HG03442 (cell line): ENCODE data around the gene CLASRP.

Experiments used
- ATAC-seq: cut with Tn5 transposase; IDR thresholded peaks from one replicate; pipeline ENCODE4 v1.9.1; 2021; ENCODE audit warnings: mild to moderate bottlenecking, moderate library complexity; ENCODE audit not compliant: unreplicated experiment

Gene CLASRP

DNA sequence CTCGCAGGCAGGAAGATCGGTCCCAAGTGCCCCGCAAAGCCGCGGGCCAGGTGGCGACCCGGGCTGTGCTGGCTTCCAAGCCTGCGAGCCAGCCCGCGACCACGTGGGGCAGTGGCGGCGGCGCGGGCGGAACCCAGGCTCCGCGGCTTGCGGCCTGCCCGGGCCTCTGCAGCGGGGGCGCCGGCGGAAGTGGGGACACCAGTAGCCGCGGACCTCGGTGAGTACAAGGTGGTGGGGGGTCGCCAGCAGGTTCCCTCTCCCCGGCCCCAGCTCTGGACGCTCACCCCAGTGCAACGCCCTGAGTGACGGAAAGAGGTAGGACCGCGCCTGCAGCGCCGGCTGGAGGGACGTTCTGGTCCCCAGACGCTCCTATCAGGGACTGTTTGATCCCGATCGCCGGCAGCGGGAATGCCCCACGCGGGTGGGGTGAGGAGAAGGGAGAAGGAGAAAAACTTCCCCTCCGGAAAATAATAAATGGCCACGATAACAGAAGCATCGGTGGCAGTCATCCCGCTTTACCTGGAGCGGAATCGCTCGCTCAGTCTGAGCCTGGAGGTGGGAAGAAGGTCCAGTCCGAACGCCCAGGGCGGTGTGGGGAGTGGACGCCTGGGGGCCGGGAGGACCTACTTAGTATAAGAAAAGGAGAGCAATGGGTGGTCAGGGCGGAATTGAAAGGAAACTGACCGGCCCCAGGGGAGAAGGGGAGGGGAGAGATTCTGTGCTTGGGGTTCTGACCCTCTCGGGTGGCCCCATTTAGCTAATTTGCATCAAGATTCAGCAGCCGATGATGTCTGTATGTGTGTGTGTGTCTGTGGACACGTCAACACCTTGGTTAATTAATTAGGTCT lies 40.4 kb downstream of the CLASRP start, which contains the start of gene GEMIN7:
Gene GEMIN7 (plus strand): TSS at position 198 of the 848 bp plus-strand sequence. CDS start 10,855 bp downstream, outside the sequence.
- ATAC-seq: no peak

- no peak for ATAC-seq
Observed at GRCh38 chr19:45079911-45080370, 41.1 kb downstream of the CLASRP start.

DNA sequence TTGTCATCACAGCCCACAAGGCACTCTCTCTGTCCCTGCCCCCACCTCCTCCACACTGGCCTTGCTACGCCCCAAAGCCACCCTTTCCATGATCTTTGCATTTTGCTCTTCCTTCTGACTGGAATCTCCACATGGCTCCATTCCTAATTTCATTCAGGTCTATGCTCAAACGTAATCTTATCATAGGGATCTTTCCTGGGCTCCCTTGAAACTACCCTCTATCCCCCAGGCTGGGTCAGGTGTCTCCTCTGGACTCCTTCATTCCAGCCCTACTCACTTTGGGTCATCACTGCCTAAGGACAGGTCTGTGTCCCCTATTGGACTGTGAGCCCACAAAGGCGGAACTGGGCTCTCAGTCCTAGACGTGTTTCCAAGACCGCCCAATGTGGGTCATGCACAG lies 43.3 kb downstream of the CLASRP start:
- ATAC-seq: no peak

DNA sequence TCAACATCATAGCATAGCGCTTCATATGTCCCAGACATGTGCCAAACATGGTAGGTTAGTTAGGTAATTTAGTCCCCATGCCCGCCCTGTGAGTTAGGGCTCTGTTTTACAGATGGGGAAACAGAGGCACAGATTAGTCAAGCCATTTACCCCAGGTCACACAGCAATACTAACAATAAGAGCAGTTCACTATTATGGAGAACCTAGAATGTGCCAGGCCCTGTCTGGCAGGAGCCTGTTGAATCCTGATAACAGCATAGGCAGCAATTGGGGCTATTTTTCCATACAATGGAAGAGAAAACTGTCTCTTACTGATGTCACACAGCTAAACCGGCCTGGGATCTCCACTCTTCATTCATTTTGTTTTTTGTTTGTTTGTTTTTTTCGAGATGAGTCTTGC lies 47.6 kb downstream of the CLASRP start:
- no peak for ATAC-seq

GRCh38 chr19:45087531-45087930 lies 48.7 kb downstream of the CLASRP start:
- ATAC-seq: no peak

- ATAC-seq: no peak
Observed at GRCh38 chr19:45090034-45090433, 51.2 kb downstream of the CLASRP start.

GRCh38 chr19:45090606-45091005 lies 51.8 kb downstream of the CLASRP start:
- no peak for ATAC-seq

GRCh38 chr19:45091031-45091923 lies 52.4 kb downstream of the CLASRP start:
- peak; percentile 61 for ATAC-seq

GRCh38 chr19:45092747-45093678 lies 54.2 kb downstream of the CLASRP start, which contains the start of gene PPP1R37:
Gene PPP1R37 (plus strand): TSS chr19:45093179. CDS start chr19:45093326, 147 bp downstream.
- peak; percentile 42 for ATAC-seq

DNA sequence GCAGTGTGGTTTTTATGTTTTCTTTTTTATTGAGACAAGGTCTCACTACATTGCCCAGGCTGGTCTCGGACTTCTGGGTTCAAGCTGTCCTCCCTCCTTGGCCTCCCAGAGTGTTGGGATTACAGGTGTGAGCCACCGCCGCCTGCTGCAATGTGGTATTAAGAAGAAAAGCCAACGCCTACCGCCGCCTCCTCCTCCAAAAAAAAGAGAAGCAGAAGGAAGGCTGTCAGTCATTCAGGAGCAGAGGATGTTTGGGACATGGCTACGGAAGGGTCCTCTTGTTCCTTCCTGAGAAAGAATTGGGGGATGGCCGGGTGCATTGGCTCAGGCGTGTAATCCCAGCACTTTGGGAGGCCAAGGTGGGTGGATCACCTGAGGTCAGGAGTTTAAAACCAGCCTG lies 55.3 kb downstream of the CLASRP start:
- no peak for ATAC-seq

- ATAC-seq: no peak
Observed at GRCh38 chr19:45094707-45095106, 55.9 kb downstream of the CLASRP start.

- ATAC-seq: no peak
Observed at GRCh38 chr19:45095496-45096413, 56.9 kb downstream of the CLASRP start.

- ATAC-seq: no peak
Observed at GRCh38 chr19:45096700-45097099, 57.9 kb downstream of the CLASRP start.

- ATAC-seq: no peak
Observed at GRCh38 chr19:45097450-45097775, 58.6 kb downstream of the CLASRP start.

DNA sequence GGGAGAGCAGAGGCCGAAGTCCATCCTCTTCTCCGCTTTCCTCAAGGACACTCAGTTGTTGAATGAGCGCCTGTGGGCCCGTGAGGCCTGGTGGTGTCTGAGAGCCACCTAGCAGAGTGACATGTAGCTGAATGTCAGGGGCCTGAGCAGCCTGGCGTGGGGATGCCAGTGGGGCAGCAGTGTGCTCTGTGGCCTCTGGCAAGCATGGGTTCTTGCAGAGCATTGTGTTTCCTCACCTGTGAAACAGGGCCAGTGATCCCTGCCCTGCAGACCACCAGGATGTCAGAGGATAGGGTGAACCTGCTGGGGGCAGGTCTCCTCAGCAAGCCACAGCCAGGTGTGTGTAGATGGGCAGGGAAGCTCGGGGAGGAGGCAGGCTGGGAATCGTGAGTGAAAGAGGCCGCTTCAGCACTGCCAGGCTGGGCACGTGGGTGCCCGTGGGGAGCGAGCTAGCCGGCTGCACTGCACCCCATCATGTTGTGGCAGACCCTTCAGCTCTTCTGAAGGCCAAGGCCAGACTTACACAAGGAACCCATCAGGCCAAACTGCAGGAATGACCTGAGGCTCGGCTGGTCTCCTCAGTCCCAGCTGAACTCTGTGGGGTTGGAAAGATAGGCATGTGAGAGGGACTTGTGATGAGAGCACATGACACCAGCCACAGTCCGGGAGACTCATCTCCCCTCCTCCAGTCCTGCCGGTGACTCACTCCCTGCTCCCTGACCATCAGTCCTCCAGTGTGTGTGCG lies 59.1 kb downstream of the CLASRP start:
- ATAC-seq: no peak

- no peak for ATAC-seq
Observed at GRCh38 chr19:45098521-45099466, 59.9 kb downstream of the CLASRP start.

GRCh38 chr19:45099467-45100191 lies 60.8 kb downstream of the CLASRP start:
- ATAC-seq: no peak
